Upper lobe of left lung (tissue), 6 donors: ENCODE measurements around the gene LRP6. TPM values are rescaled to one million over a fixed set of nuclear protein-coding genes. Genes with fewer than 3 reads are reported as not detected.

Experiments used
- ATAC-seq, 2 donors: fragments of 200-7000 bp; cut with Tn5 transposase; one replicate each; pipeline ENCODE4 v1.9.1; 2022; ENCODE audit warnings: mild to moderate bottlenecking in 2 of 2, moderate library complexity in 2 of 2; ENCODE audit not compliant: low FRiP score in 2 of 2
- DNase-seq, 2 donors: peaks; one replicate each; pipeline ENCODE4 v3.0.0-alpha.2; 2019 to 2020
- H3K27ac ChIP-seq, 4 donors: fragments of 200-600 bp; sonication (generic); one replicate each; pipeline ENCODE4 v1.5.1; 2016 to 2019
- H3K27me3 ChIP-seq, 4 donors: fragments of 200-600 bp; sonication (generic); one replicate each; pipeline ENCODE4 v1.5.1; 2017 to 2019
- H3K36me3 ChIP-seq, 4 donors: fragments of 200-600 bp; sonication (generic); one replicate each; pipeline ENCODE4 v1.5.1; 2016 to 2019
- H3K4me1 ChIP-seq, 4 donors: fragments of 200-600 bp; sonication (generic); one replicate each; pipeline ENCODE4 v1.5.1; 2018 to 2019
- H3K4me3 ChIP-seq, 4 donors: fragments of 200-600 bp; sonication (generic); one replicate each; pipeline ENCODE4 v1.5.1; 2017 to 2019; ENCODE audit warnings: mild to moderate bottlenecking in 2 of 4, moderate library complexity in 1 of 4
- H3K9me3 ChIP-seq, 4 donors: fragments of 200-600 bp; sonication (generic); one replicate each; pipeline ENCODE4 v1.5.1; 2018 to 2019
- CTCF ChIP-seq, 6 experiments: fragments of 450-650 bp in 4 of 6; fragments of 200-600 bp in 2 of 6; sonication (generic) in 2 of 6; IDR thresholded peaks; one replicate each; pipeline ENCODE4 v1.5.1; 2016 to 2019; ENCODE audit warnings: antibody characterized with exemption in 6 of 6
- EP300 ChIP-seq, 4 donors: sonication (generic); formaldehyde crosslinking; IDR thresholded peaks; one replicate each; pipeline ENCODE4 v1.5.1; 2017; ENCODE audit warnings: antibody characterized with exemption in 4 of 4, control low read depth in 2 of 4
- POLR2A ChIP-seq, 4 donors: fragments of 450-650 bp; IDR thresholded peaks; one replicate each; pipeline ENCODE4 v1.5.1; 2016 to 2017; ENCODE audit warnings: antibody characterized with exemption in 4 of 4, mild to moderate bottlenecking in 2 of 4
- POLR2AphosphoS5 ChIP-seq, 2 donors: sonication (generic); formaldehyde crosslinking; IDR thresholded peaks; one replicate each; pipeline ENCODE4 v1.5.1; 2017; ENCODE audit warnings: antibody characterized with exemption in 2 of 2
- WGBS, 2 donors: methylation state at CpG; one replicate each; pipeline ENCODE4 v1.1.5; 2017 to 2018; 5-methylcytosine and 5-hydroxymethylcytosine counted together
- total RNA-seq, 6 donors: library from RNA; depleted of rRNA in 4 of 6; stranded (reverse); fragments of >200 nt in 4 of 6; gene quantifications; one replicate each; pipeline versions ENCODE4 v1.1.0 to v1.2.1, GENCODE V29; 2016 to 2021
- donor health status: DM: no; HTN: no; CAD: no; lungs with moderate emphysema.
- donor health status: DM: no; HTN: yes; CAD: no; lungs with severe emphysema.

Gene LRP6
- total RNA-seq, 6 donors from 2014 or later = 43.3 to 136 (median 66.4) TPM

DNA sequence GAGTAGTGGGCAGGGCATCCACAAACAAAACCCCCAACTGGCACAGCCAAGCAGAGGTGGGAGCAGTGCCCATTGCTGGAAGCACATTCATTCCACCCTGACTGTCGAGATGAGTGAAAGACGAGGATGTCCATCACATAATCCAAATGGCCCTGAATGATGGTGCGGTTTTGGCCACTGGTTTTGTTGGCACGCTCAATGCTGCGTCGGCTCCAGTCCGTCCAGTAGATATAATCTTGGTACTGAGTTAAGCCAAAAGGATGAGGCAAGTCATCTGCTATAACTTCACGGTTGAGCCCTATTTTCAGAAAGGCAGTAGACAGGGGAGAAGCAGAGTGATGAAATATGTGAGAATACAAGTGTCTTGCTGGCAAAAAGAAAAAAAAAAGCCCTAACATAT is 108.0 kb downstream of the LRP6 start:
- TF ChIP-seq CTCF (IDR thresholded peaks at IDR 0.05) (no peak), POLR2AphosphoS5 (IDR thresholded peaks at IDR 0.05) (no peak), POLR2A (IDR thresholded peaks at IDR 0.05) (no peak), EP300 (IDR thresholded peaks at IDR 0.05) (no peak)
- peak; percentile 55 to 72 for ATAC-seq
- 77 to 81% methylated on average over 7 to 8 of the region's 8 CpGs for WGBS, 2 donors

GRCh38 chr12:12157424-12157823 is 109.4 kb downstream of the LRP6 start:
- Histone ChIP-seq H3K27me3 (no peaks in the 10 kb centered on the region), H3K4me1 (peaks cover 0 to 17% (median 2%) of the 10 kb centered on the region in 4 donors), H3K27ac (no peak overlapping the region), H3K9me3 (no peaks in the 10 kb centered on the region), H3K36me3 (peaks cover 0 to 29% (median 5%) of the 10 kb centered on the region in 4 donors), H3K4me3 (no peak overlapping the region)
- DNase-seq = no peak
- WGBS, 2 donors = 86 to 90% methylated on average over 1 of the region's 1 CpG
- no peak for ATAC-seq
- TF ChIP-seq CTCF (IDR thresholded peaks at IDR 0.05) (no peak), POLR2A (IDR thresholded peaks at IDR 0.05) (no peak), POLR2AphosphoS5 (IDR thresholded peaks at IDR 0.05) (no peak), EP300 (IDR thresholded peaks at IDR 0.05) (no peak)

More for the DNA sequence above, 108.0 kb downstream of the LRP6 start:
- H3K9me3 ChIP-seq = no peaks in the 10 kb centered on the region
- peaks cover 0 to 14% (median 2%) of the 10 kb centered on the region in 4 donors for H3K4me1 ChIP-seq
- H3K27ac ChIP-seq = no peak overlapping the region
- no peak for DNase-seq
- peaks cover 0 to 37% (median 7%) of the 10 kb centered on the region in 4 donors for H3K36me3 ChIP-seq
- no peaks in the 10 kb centered on the region for H3K27me3 ChIP-seq
- no peak overlapping the region for H3K4me3 ChIP-seq

- peaks cover 0 to 24% (median 4%) of the 10 kb centered on the region in 4 donors for H3K36me3 ChIP-seq
- H3K9me3 ChIP-seq = no peaks in the 10 kb centered on the region
- H3K27me3 ChIP-seq = no peaks in the 10 kb centered on the region
- H3K4me1 ChIP-seq = peaks cover 0 to 17% (median 2%) of the 10 kb centered on the region in 4 donors
- no peak overlapping the region for H3K27ac ChIP-seq
- TF ChIP-seq POLR2AphosphoS5 (IDR thresholded peaks at IDR 0.05) (no peak), CTCF (IDR thresholded peaks at IDR 0.05) (no peak), EP300 (IDR thresholded peaks at IDR 0.05) (no peak), POLR2A (IDR thresholded peaks at IDR 0.05) (no peak)
- 97 to 100% methylated on average over 2 of the region's 2 CpGs for WGBS, 2 donors
- DNase-seq = no peak
- H3K4me3 ChIP-seq = no peak overlapping the region
- ATAC-seq = no peak
Measured at GRCh38 chr12:12156828-12157227, 110.0 kb downstream of the LRP6 start.

DNA sequence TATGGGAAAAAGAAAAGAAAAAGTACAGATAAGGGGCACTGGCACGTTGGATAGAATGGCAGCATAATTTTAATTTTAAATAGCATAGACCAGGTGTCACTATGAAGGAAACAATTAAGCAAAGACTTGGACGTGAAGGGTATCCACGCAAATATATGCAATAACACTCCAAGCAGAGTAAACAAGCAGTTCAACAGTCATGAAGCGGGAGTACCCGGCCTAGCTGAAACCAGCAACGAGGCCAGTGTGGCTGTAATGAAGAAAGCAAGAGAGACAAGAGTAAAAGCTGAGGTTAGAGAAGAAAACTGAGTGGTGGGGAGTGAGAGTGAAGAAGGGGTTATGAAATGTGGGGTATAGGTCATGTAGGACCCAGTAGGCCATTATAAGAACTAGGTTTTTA is 110.7 kb downstream of the LRP6 start:
- peaks cover 0 to 21% (median 4%) of the 10 kb centered on the region in 4 donors for H3K36me3 ChIP-seq
- no peak overlapping the region for H3K4me3 ChIP-seq
- H3K27ac ChIP-seq = no peak overlapping the region
- TF ChIP-seq POLR2A (IDR thresholded peaks at IDR 0.05) = no peak
- no peak for TF ChIP-seq POLR2AphosphoS5 (IDR thresholded peaks at IDR 0.05)
- TF ChIP-seq EP300 (IDR thresholded peaks at IDR 0.05) = no peak
- TF ChIP-seq CTCF (IDR thresholded peaks at IDR 0.05) = no peak
- DNase-seq = peak in 1 of 2 donors; percentile 29
- no peaks in the 10 kb centered on the region for H3K27me3 ChIP-seq
- no peak for ATAC-seq
- WGBS, 2 donors = 70 to 74% methylated on average over 6 of the region's 6 CpGs
- H3K9me3 ChIP-seq = no peaks in the 10 kb centered on the region
- peaks cover 0 to 17% (median 2%) of the 10 kb centered on the region in 4 donors for H3K4me1 ChIP-seq

DNA sequence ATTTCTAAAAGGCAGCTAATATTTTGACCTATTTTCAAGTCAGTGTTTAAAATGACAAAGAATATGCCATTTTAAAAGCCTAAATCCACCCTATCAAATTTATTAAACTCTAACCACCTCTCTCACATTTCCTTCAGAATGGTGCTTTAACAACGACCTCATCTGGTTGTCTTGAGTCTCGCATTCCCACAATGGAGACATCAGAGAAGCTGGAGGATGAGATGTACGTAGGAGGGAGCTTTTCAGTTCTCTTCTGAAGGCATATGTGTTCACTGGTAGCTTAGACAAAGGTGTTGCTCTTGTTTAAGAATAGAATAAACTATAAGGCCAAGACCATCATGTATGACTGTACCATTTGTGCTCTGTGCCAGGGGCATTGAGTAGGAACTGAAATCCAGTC is 113.2 kb downstream of the LRP6 start:
- no peaks in the 10 kb centered on the region for H3K9me3 ChIP-seq
- DNase-seq = no peak
- no peak overlapping the region for H3K27ac ChIP-seq
- H3K36me3 ChIP-seq = peaks cover 0 to 37% (median 4%) of the 10 kb centered on the region in 4 donors
- TF ChIP-seq POLR2A (IDR thresholded peaks at IDR 0.05) (no peak), POLR2AphosphoS5 (IDR thresholded peaks at IDR 0.05) (no peak), EP300 (IDR thresholded peaks at IDR 0.05) (no peak), CTCF (IDR thresholded peaks at IDR 0.05) (no peak)
- H3K4me3 ChIP-seq = no peak overlapping the region
- H3K4me1 ChIP-seq = peaks cover 0 to 9% (median 0%) of the 10 kb centered on the region in 4 donors
- no peak for ATAC-seq
- 83 to 90% methylated on average over 3 of the region's 3 CpGs for WGBS, 2 donors
- no peaks in the 10 kb centered on the region for H3K27me3 ChIP-seq
